ENCODE results near the gene ALK. TPM values are rescaled to one million over a fixed set of nuclear protein-coding genes. Genes with fewer than 3 reads are reported as not detected.

Gene ALK
- total and polyA plus RNA-seq, 2 donors (not counting 1 experiment from before 2014, with no cell fraction given) = under 0.01 to 0.02 TPM

DNA sequence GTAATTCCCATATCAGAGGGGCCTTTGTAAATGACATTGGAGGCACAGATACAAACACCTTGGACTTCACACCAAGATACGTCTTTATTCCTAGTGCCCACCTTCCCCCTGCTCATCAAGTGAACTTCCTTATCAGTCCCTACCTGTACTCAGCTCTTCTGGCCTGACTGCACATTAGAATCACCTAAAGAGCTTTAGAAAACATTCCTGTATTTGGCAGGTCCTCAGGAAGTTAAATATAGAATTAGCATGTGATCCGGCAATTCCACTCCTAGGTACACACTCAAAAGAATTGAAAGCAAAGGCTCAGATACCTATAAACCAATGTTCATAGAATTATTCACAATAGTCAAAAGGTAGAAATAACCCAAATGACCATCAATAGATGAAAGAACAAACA, 46.6 kb downstream of the ALK start:
- Histone ChIP-seq H3K36me3 (ENCODE audit: control insufficient read depth, insufficient read depth, low read length) (no peaks in the 10 kb centered on the region), H3K9me3 (ENCODE audit: control insufficient read depth, insufficient read depth, low read depth, low read length) (no peaks in the 10 kb centered on the region), H3K79me2 (ENCODE audit: control insufficient read depth, insufficient read depth, low read length) (no peaks in the 10 kb centered on the region), H3K27me3 (ENCODE audit: control insufficient read depth, insufficient read depth, low read length) (no peaks in the 10 kb centered on the region), H3K9ac (ENCODE audit: insufficient read depth, low read length) (no peak overlapping the region), H4K20me1 (ENCODE audit: control insufficient read depth, extremely low read depth, insufficient read depth, low read length) (no peaks in the 10 kb centered on the region), H3K27ac (ENCODE audit: insufficient read depth, low read length) (no peak overlapping the region), H3K4me3 (replicated peaks in 1 of 4; ENCODE audit: control extremely low read depth in 1 of 4, insufficient read depth in 1 of 4, low read depth in 3 of 4, low read length in 4 of 4) (no peak overlapping the region), H3K4me2 (ENCODE audit: extremely low read depth, insufficient read depth, low read length) (no peak overlapping the region), H3K4me1 (ENCODE audit: control insufficient read depth, extremely low read depth, insufficient read depth, low read length) (no peaks in the 10 kb centered on the region), H2AFZ (ENCODE audit: low read length) (no peak overlapping the region)
- no peak for TF ChIP-seq EZH2 (IDR thresholded peaks at IDR 0.05; ENCODE audit: low read length, missing control alignments)
- TF ChIP-seq, protein P1, sequence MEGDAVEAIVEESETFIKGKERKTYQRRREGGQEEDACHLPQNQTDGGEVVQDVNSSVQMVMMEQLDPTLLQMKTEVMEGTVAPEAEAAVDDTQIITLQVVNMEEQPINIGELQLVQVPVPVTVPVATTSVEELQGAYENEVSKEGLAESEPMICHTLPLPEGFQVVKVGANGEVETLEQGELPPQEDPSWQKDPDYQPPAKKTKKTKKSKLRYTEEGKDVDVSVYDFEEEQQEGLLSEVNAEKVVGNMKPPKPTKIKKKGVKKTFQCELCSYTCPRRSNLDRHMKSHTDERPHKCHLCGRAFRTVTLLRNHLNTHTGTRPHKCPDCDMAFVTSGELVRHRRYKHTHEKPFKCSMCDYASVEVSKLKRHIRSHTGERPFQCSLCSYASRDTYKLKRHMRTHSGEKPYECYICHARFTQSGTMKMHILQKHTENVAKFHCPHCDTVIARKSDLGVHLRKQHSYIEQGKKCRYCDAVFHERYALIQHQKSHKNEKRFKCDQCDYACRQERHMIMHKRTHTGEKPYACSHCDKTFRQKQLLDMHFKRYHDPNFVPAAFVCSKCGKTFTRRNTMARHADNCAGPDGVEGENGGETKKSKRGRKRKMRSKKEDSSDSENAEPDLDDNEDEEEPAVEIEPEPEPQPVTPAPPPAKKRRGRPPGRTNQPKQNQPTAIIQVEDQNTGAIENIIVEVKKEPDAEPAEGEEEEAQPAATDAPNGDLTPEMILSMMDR (conservative IDR thresholded peaks at IDR 0.05 in 1 of 2, IDR thresholded peaks at IDR 0.05 in 1 of 2; ENCODE audit: low read depth in 1 of 2, low read length in 2 of 2) = no peak
- DNase-seq (ENCODE audit: low read depth in 2 of 2) = no peak

DNA sequence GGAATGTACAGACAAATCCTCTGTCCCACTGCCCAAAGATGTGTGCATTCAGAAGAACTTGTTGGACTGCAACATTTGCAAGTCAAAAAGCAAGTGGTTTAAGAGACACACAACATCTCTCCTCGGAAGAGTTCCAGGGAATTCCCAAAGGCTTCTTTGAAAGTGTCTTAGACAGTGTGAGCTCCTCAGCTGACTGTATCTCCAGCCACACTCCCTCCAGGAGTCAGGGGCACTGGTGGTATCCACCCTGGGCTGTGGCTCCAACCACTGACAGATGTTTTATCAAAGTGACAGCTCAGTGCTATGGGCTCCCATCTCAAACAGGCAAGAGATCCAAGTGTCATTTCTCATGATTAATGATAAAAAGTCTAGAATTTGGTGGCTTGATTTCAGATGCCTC, 48.5 kb downstream of the ALK start:
- H3K4me3 ChIP-seq (replicated peaks in 1 of 4; ENCODE audit: control extremely low read depth in 1 of 4, insufficient read depth in 1 of 4, low read depth in 3 of 4, low read length in 4 of 4) = no peak overlapping the region
- H3K4me1 ChIP-seq (ENCODE audit: control insufficient read depth, extremely low read depth, insufficient read depth, low read length) = no peaks in the 10 kb centered on the region
- no peaks in the 10 kb centered on the region for H3K9me3 ChIP-seq (ENCODE audit: control insufficient read depth, insufficient read depth, low read depth, low read length)
- H3K4me2 ChIP-seq (ENCODE audit: extremely low read depth, insufficient read depth, low read length) = no peak overlapping the region
- no peak for DNase-seq (ENCODE audit: low read depth in 2 of 2)
- no peak overlapping the region for H3K9ac ChIP-seq (ENCODE audit: insufficient read depth, low read length)
- H4K20me1 ChIP-seq (ENCODE audit: control insufficient read depth, extremely low read depth, insufficient read depth, low read length) = no peaks in the 10 kb centered on the region
- H3K79me2 ChIP-seq (ENCODE audit: control insufficient read depth, insufficient read depth, low read length) = no peaks in the 10 kb centered on the region
- no peak overlapping the region for H2AFZ ChIP-seq (ENCODE audit: low read length)
- no peak overlapping the region for H3K27ac ChIP-seq (ENCODE audit: insufficient read depth, low read length)
- TF ChIP-seq, protein P1 (conservative IDR thresholded peaks at IDR 0.05 in 1 of 2, IDR thresholded peaks at IDR 0.05 in 1 of 2; ENCODE audit: low read depth in 1 of 2, low read length in 2 of 2) = no peak
- no peak for TF ChIP-seq EZH2 (IDR thresholded peaks at IDR 0.05; ENCODE audit: low read length, missing control alignments)
- no peaks in the 10 kb centered on the region for H3K36me3 ChIP-seq (ENCODE audit: control insufficient read depth, insufficient read depth, low read length)
- no peaks in the 10 kb centered on the region for H3K27me3 ChIP-seq (ENCODE audit: control insufficient read depth, insufficient read depth, low read length)

DNA sequence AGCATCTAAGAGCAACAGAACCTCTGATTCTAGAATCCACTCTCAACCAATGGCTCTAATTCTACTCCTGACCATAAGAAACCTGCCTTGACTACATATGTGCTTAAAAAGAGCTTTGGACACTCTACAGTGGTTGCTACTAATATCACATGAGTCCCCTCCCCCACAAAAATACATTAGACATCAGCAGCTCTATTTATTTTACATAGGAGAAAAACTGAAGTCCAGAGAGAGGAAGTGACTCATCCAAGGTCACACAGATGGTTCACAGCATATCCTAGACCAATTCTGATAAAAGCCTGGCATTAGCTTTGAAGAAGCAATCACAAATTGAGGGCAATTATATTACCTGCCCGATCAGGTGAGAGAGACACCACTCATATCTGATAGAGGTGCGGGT, 49.8 kb downstream of the ALK start:
- Histone ChIP-seq H3K36me3 (ENCODE audit: control insufficient read depth, insufficient read depth, low read length) (no peaks in the 10 kb centered on the region), H3K4me3 (replicated peaks in 1 of 4; ENCODE audit: control extremely low read depth in 1 of 4, insufficient read depth in 1 of 4, low read depth in 3 of 4, low read length in 4 of 4) (no peak overlapping the region), H3K27me3 (ENCODE audit: control insufficient read depth, insufficient read depth, low read length) (no peaks in the 10 kb centered on the region), H3K9me3 (ENCODE audit: control insufficient read depth, insufficient read depth, low read depth, low read length) (no peaks in the 10 kb centered on the region), H3K9ac (ENCODE audit: insufficient read depth, low read length) (no peak overlapping the region), H3K4me2 (ENCODE audit: extremely low read depth, insufficient read depth, low read length) (no peak overlapping the region), H3K27ac (ENCODE audit: insufficient read depth, low read length) (no peak overlapping the region), H3K79me2 (ENCODE audit: control insufficient read depth, insufficient read depth, low read length) (no peaks in the 10 kb centered on the region), H4K20me1 (ENCODE audit: control insufficient read depth, extremely low read depth, insufficient read depth, low read length) (no peaks in the 10 kb centered on the region), H3K4me1 (ENCODE audit: control insufficient read depth, extremely low read depth, insufficient read depth, low read length) (no peaks in the 10 kb centered on the region), H2AFZ (ENCODE audit: low read length) (no peak overlapping the region)
- TF ChIP-seq, protein P1 (conservative IDR thresholded peaks at IDR 0.05 in 1 of 2, IDR thresholded peaks at IDR 0.05 in 1 of 2; ENCODE audit: low read depth in 1 of 2, low read length in 2 of 2) = no peak
- TF ChIP-seq EZH2 (IDR thresholded peaks at IDR 0.05; ENCODE audit: low read length, missing control alignments) = no peak
- no peak for DNase-seq (ENCODE audit: low read depth in 2 of 2)
